ENCODE results near the gene GABBR2. TPM values are rescaled to one million over a fixed set of nuclear protein-coding genes. Genes with fewer than 3 reads are reported as not detected.

GABBR2 gene
- total and polyA plus RNA-seq, 2 of the 8 experiments (the other 6 are each of a cell fraction or from before 2014, with no cell fraction given), result 0.50 to 1.2 TPM

- peaks cover 9 to 13% of the 10 kb centered on the region in 2 experiments for H3K9me3 ChIP-seq (ENCODE audit: insufficient read depth in 2 of 2, low read depth in 1 of 2, low read length in 1 of 2)
- no peaks in the 10 kb centered on the region for H3K79me2 ChIP-seq (ENCODE audit: control insufficient read depth in 1 of 2, insufficient read depth in 2 of 2, low read length in 2 of 2)
- H2BK12ac ChIP-seq (ENCODE audit: low read depth, low read length), result 0 out of 2 replicates have a peak overlapping the region, but pooled peaks have one; percentile 27
- H2AFZ ChIP-seq (ENCODE audit: low read length), result 0 out of 2 replicates have a peak overlapping the region, but pooled peaks have one; percentile 33
- H2BK20ac ChIP-seq (ENCODE audit: low read length), result no peak overlapping the region; the same call in 1 of the 2 replicates
- no peaks in the 10 kb centered on the region for H3K79me1 ChIP-seq (ENCODE audit: low read depth, low read length)
- no peak overlapping the region for H4K91ac ChIP-seq (replicated peaks; ENCODE audit: insufficient read length, low read length)
- no peak overlapping the region for H3K4me3 ChIP-seq (ENCODE audit: extremely low read depth in 1 of 4, insufficient read depth in 2 of 4, low read depth in 3 of 4, low read length in 4 of 4)
- POLR2A ChIA-PET (ENCODE audit: partially characterized antibody), result no interaction called here
- 84% methylated on average over 2 of the region's 2 CpGs; no CpG with 5 or more reads in 1 of the 2 experiments for WGBS, 2 experiments (ENCODE audit: extremely low coverage in 1 of 2, insufficient coverage in 1 of 2, insufficient read length in 1 of 2, insufficient replicate concordance in 2 of 2, low coverage in 1 of 2, low lambda C conversion rate in 2 of 2, missing lambda C conversion rate in 1 of 2)
- H2AK5ac ChIP-seq (ENCODE audit: low read depth, low read length), result no peak overlapping the region
- no peak for TF ChIP-seq JUN (IDR thresholded peaks at IDR 0.05; ENCODE audit: low read depth, low read length)
- TF ChIP-seq RNF2 (IDR thresholded peaks at IDR 0.05; ENCODE audit: borderline replicate concordance, low read depth, low read length, missing control alignments, poor library complexity, severe bottlenecking), result no peak
- no peak for TF ChIP-seq TAF1 (IDR thresholded peaks at IDR 0.05; ENCODE audit: low read depth, low read length)
- no peak for TF ChIP-seq SP4 (IDR thresholded peaks at IDR 0.05; ENCODE audit: low read length)
- no peak overlapping the region for H4K5ac ChIP-seq (ENCODE audit: insufficient read length, low read depth, low read length)
- no peak overlapping the region for H2BK5ac ChIP-seq (ENCODE audit: low read depth, low read length)
- H2BK120ac ChIP-seq (replicated peaks; ENCODE audit: low read depth, low read length), result no peak overlapping the region
- H3K18ac ChIP-seq (ENCODE audit: extremely low read depth, low read length), result no peak overlapping the region
- no peak overlapping the region for H3K9ac ChIP-seq (replicated peaks in 1 of 4; ENCODE audit: extremely low read depth in 1 of 4, low read depth in 3 of 4, low read length in 3 of 4)
- no peak overlapping the region for H4K8ac ChIP-seq (ENCODE audit: extremely low read depth, insufficient read depth, low read length)
- no peaks in the 10 kb centered on the region for H3K23me2 ChIP-seq (ENCODE audit: low read depth, low read length)
- H4K20me1 ChIP-seq (replicated peaks in 1 of 2; ENCODE audit: control insufficient read depth in 1 of 2, insufficient read depth in 2 of 2, low read length in 2 of 2), result no peaks in the 10 kb centered on the region
- no peak overlapping the region for H3K14ac ChIP-seq (ENCODE audit: insufficient read length)
- H3K4me2 ChIP-seq (ENCODE audit: insufficient read depth in 1 of 2, low read depth in 2 of 2, low read length in 2 of 2), result peak overlapping the region in 1 of 2 experiments; percentile 34; a peak in 1 of 4 replicates
- no peak for DNase-seq (ENCODE audit: low read depth in 1 of 2, low spot score in 2 of 2)
- H3K4me1 ChIP-seq (replicated peaks in 1 of 4; ENCODE audit: control insufficient read depth in 3 of 4, insufficient read depth in 4 of 4, low read length in 3 of 4), result peaks cover 0 to 11% (median 5%) of the 10 kb centered on the region in 4 experiments; a peak in 6 of 7 replicates
- no peak overlapping the region for H3K23ac ChIP-seq (ENCODE audit: insufficient read length)
- CTCF ChIA-PET (ENCODE audit: partially characterized antibody), result interaction anchor here (1.1 to 2.5 kb wide), 9 partner anchors 9 to 188 kb away, joined by 3 to 8 read pairs (median 4); no protein-coding TSS in a partner anchor
- FAIRE-seq, result no peak
- no peaks in the 10 kb centered on the region for H3K36me3 ChIP-seq (ENCODE audit: control insufficient read depth in 2 of 4, insufficient read depth in 4 of 4, low read length in 3 of 4)
- H3K56ac ChIP-seq (replicated peaks; ENCODE audit: insufficient read length, low read depth, low read length), result no peak overlapping the region
- H3K4ac ChIP-seq (replicated peaks; ENCODE audit: insufficient read length, low read depth, low read length), result no peak overlapping the region
- no peak overlapping the region for H2BK15ac ChIP-seq (ENCODE audit: low read length)
- H3K27ac ChIP-seq (ENCODE audit: low read depth, low read length), result no peak overlapping the region
- H3K27me3 ChIP-seq (replicated peaks in 1 of 4; ENCODE audit: control insufficient read depth in 3 of 4, extremely low read depth in 1 of 4, insufficient read depth in 3 of 4, low read length in 3 of 4), result no peaks in the 10 kb centered on the region
These were observed 204.9 kb downstream of the GABBR2 start for GRCh38 chr9:98503867-98504266.

Data from H1 (cell line).